Measurements from ENCODE around the gene CD164.
"Not testable (repeated sequence)": the region's sequence is repeated elsewhere in the genome, so short reads cannot be mapped to it uniquely, and the experiment has no call there.

The CD164 gene

DNA sequence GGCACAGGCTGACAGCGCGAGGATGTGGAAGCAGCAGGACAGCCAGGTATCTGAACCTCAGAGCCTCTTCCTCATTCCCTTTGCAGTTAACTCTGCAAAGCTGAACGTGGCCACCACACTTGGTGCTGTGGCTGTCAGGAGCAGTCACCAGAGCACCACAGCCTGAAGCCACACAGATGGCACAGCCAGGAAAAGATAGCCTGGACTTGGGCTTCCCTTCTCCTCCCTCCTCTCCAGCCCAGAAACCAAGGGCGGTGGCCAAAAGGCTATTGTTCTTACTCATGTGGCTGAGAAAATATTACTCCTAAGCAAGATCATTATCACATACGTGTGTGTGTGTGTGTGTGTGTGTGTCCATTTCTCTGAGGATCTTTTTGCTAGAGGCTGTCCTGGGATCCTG is 39.8 kb downstream of the CD164 start:
- no peak for DNase-seq

DNA sequence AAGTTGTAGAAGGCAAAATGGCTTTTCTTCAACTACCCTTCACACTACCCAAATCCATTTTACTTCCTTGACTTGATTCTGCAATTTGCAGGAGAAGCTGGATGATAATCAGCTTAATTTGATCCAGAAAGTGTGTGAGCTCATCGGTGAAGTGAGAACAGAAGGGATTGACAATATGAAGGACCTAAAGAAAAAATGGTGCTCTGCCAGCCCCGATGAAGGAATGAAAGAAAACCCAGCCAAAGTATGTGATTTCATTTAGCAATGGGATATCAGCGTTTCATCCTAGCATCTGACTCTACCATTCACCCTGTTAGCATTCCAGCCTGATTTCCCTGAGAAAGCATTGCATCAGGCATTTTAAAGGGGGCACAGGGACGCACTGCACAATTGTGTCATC is 41.5 kb downstream of the CD164 start:
- no peak for DNase-seq

DNA sequence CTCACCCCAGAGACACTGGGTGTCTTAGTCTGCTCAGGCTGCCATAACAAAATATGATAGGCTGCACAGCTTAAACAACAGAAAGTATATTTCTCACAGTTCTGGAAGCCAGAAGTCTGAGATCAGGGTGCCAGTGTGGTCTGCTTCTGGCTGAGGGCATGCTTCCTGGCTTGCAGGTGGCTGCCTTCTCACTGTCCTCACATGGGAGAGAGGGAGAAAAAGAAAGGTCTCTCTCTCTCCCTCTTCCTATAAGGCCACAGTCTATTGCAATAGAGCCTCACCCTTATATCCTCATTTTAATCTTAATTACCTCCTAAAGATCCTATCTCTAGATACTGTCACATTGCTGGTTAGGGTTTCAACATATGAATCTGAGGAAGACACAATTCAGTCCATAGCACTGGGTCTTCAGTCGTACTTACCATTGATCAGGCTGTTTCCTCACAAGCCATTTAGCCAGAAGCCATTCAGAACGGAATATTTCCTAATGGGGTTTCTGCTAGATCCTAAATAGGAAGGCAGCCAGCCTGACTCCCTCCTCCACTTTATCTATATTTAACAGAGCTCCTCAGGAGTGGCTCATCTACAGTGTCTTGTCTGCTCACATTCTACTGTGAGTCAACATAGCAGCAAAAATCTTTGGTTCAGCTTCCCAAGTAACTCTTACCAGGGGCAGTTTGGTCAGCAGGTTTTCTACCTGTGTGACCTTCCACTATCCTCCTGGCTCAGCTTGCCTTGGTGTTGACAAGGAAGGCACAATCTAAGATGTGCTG is 42.2 kb downstream of the CD164 start:
- DNase-seq, result no peak

GRCh38 chr6:109336221-109336961 is 45.9 kb downstream of the CD164 start:
- DNase-seq, result no peak

- not testable (repeated sequence) for DNase-seq
Measured at GRCh38 chr6:109333870-109334269, 48.4 kb downstream of the CD164 start.

DNA sequence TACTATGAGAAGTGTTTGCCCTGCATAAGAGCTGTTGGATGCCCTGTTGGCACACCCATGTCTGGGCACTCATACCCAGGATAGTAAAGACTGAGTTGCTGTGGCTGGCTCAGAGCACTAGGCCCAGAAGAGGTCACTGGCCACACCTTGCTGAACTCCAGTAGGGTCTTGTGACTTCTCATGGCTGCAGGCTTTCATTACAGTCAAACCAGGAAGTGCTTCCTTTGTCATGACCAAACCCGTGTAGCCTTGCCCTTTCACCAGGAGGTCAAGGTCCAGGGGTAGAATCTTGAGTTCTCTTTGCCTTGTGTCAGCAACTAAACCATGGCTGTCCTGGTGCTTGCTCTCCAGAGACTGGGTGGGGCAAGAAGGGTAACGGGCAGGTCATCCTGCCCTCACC is 49.5 kb downstream of the CD164 start:
- no peak for DNase-seq

DNA sequence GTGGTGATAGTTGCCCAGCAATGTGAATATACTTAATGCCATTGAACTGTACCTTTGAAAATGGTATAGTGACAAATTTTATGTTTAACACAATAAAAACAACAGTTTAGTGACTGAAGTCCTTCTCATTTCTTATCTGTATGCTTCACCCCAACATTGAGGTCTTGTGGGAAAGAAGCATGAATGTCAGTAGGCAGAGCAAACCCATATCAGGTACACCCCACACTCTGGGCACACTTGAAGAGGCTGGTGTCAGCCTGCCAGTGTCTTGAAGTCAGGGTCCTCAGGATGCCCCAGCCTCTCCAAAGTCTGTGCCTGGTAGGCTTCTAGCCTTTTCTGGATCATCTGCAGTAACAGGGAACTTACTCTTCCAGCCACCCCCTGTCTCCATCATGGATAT is 51.2 kb downstream of the CD164 start:
- no peak for DNase-seq

DNA sequence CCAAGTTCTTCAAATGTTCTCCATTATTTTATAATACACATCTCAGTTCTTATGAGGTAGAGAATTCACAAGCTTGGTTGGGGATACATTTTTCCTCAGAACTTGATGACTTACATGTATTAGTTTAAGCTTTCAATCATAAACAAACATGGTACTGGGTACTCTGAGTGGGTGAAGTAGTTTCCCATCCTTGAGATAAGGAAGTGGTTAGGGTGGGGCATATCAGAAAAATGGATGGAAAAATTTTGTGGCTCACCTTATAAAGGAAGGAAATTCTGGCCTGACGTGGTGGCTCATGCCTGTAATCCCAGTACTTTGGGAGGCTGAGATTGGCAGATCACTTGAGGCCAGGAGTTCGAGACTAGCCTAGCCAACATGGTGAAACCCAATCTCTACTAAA is 52.0 kb downstream of the CD164 start:
- no peak for DNase-seq

DNA sequence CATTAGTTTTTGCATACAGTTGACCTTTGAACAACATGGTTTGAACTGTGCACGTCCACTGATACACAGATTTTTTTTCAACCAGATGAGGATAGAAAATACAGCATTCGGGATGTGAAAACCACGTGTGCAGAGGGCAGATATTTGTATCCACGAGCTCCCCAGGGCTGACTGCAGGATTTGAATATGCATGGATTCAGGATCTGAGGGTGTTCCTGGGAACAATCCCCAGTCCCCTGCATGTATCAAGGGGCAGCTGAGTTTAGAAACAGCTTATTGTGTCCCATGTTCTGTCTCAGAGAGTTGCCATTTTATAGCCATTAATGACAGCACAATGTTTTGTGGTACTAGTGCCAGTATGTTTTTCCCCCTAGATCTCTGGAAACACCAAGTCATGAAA is 53.6 kb downstream of the CD164 start:
- DNase-seq, result no peak

DNA sequence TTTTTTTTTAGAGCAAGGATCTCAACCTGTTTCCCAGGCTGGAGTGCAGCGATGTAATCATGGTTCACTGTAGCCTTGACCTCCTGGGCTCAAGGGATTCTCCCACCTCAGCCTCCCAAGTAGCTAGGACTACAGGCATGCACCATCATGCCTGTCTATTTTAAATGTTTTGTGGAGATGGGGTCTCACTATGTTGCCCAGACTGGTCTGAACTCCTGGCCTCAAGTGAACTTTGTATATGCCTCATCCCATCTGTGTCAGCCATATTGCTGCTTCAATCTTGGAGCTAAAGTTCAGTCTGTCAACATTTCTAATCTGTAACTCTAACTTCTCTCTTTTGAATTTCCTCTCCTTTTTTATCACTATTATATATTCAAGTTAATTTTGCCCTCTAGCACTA is 54.3 kb downstream of the CD164 start:
- DNase-seq, result no peak

- DNase-seq, result no peak
Measured at GRCh38 chr6:109327491-109327890, 54.8 kb downstream of the CD164 start.

DNA sequence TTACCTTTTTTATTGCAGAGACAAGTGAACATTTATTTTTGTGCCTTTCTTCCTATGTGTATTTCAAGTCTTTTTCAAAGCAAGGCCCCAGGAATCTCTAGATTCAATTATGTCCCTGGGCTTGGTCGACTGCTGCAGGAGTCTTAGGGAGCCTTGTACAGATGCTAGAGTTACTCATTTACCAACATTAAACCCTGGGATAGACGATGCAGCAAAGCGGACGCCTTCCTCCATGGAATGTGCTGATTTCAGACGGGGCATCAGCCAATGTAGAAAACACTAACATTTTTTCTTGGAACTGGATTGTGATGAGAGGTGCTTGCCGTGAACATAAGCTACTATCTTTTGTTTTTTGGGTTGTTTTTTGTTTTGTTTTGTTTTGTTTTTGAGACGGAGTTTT is 55.9 kb downstream of the CD164 start:
- no peak for DNase-seq

DNA sequence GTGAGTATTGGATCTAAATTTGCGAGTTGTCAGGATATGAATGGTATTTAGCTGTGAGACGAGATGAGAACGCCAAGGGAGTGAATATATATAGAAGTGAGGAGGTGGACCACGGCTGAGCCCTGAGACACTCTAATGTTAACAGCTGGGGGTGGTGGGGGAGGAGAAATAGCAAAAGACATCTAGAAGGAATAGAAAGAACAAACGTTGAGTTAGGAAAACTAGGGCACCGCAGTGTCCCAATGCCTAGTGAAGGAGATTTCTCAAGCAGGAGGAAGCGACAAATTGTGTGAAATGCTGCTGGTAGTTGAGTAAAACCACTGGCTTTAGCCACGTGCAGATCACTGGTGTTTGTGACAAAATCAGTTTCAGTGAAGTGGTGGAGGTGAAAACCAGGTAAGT is 56.9 kb downstream of the CD164 start:
- no peak for DNase-seq

DNA sequence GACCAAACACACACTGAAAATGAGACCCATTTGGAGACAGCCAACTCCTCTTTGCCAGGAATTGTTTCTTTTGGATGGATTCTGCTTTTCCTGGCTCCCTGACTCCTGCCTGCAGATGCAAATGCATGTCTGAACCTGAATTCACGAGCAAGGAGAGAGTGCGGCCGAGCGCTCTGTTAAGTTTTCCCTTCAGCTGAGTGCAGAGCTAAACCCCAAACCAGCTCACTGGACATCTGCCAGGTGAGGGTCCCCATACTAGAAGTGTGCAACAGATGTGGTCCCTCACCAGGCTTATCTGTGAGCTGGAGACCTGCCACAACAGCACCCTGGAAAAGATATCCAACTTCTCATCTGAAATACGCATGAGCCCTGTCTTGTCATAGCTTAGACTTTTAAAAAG is 59.0 kb downstream of the CD164 start:
- DNase-seq, result no peak

- DNase-seq, result no peak
Measured at GRCh38 chr6:109322825-109323224, 59.4 kb downstream of the CD164 start.

DNA sequence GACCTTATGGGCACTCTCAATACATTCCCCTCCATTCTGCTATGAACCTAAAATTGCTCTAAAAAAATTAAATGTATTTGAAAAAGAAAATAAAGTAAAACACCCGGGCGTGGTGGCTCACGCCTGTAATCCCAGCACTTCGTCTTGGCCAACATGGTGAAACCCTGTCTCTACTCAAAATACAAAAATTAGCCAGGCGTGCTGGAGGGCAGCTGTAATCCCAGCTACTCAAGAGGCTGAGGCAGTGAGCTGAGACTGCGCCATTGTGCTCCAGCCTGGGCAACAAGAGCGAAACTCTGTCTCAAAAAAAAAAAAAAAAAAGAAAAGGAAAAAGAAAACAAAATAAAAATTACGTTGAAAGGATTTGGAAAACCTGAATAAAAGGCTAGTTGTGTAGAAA is 60.5 kb downstream of the CD164 start:
- no peak for DNase-seq

DNA sequence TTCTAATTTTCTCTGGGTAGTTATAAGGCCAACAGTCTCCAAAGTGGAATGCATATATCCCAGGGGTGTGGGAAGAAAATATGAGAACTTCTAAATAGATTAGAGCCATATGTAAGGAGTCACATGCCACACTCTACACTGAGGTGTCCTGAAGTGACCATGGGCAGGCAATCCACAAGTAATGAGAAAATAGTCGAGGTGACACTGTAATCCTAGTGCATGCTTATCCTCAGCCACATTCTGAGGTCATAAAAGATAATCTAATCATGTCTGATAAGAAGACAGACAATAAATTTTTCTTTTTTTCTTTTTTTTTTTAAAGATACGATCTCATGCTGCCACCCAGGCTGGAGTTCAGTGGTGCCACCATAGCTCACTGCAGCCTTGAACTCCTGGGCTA is 62.2 kb downstream of the CD164 start:
- DNase-seq, result no peak

DNA sequence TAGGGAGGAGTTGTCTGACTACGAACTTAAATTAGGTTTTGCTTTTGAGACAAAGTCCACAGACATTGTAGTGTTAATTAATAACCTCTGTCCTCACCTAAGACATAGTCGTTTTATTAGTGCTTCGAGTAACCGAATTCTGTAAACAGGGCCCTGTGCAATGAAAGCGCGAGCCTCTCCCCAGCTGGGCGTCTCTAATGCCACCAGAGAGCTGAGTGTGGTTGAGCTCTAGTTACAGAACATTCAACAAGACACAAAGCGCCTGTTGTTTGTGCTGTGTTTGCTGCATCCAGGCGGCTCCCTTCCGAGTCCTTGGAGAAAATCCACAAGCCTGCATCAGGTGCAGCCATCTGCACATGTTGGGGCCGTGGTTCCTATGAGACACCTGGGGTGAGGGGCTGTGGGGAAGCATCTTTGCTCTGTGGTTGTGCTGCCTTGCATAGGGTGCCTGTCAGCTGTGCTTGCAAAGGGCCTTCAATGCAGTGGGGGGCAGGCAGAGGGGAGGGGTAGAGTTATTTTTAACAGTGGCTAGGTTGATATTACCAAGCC is 63.9 kb downstream of the CD164 start:
- DNase-seq, result no peak

- DNase-seq, result no peak
Measured at GRCh38 chr6:109316909-109317308, 65.4 kb downstream of the CD164 start.

Data from activated gamma-delta T cell (primary cell).